ENCODE results near the gene SIK3. TPM values are rescaled to one million over a fixed set of nuclear protein-coding genes. Genes with fewer than 3 reads are reported as not detected.

The SIK3 gene
- 10 to 100 TPM; 26.2 to 77.6 TPM for total RNA-seq

DNA sequence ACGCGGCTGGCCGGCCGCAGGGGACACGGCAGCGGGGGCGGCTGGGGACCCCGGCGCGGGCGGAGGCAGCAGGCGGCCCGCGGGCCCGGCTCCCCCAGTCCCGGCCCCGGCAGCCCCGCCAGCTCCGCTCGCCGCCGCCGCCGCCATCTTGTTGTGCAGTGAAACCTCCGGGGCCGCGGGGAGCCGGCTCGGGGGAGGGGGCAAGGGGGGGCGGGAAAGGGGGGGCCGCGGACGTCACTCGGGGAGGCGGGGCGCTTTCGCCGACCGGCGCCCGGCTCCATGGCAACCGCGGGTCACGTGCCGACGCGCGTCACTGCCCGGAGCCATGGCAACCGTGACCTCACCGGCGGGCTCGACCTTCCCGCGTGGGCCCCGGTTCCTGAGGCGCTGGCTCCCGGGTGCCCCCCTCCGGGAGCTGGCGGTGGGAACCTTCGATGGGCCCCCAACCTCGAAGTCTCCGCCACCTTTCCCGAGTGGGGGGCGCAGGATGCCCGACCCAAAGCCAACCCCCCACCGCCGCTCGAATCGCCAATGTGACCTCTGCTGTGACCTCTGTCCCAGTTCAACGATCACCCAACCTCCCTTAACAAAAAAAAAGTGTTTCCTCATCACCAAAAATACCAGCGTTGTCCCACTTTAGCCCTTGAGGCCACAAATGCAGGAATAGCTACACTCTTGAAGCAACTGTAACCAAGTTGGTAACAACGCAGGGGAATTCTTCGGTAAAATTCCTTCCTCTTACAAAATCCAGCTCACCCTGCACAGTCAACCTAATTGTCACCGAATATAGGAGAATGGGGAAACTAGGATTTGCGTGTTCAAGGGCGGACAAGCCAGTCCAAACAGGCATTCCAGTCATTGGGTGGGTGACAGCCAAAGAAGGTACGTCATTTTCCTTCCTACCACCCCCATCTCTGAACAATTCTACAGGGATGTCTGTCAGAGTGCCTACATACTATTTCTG, at the start of gene SIK3:
Gene SIK3, minus strand, starts transcription at position 160 of the 964 bp plus-strand sequence. Its CDS starts 13 bp downstream, at position 147.
- 1% methylated on average over 64 of the region's 78 CpGs for WGBS
- no peaks in the 10 kb centered on the region for H3K4me1 ChIP-seq (replicated peaks)
- peak within 1 kb of the TSS; percentile 91 to 96 for H3K27ac ChIP-seq
- H3K36me3 ChIP-seq: no peaks in the 10 kb centered on the region
- peak within 1 kb of the TSS; percentile 88 to 97 for H3K4me3 ChIP-seq
- DNase-seq (ENCODE audit: low spot score): peak; percentile 91
- intact Hi-C loops (cut with DNase I): no loop called here
- H3K27me3 ChIP-seq (replicated peaks; ENCODE audit: insufficient read depth): no peaks in the 10 kb centered on the region
- TF ChIP-seq POLR2A (IDR thresholded peaks at IDR 0.05) (peak; percentile 71), POLR2AphosphoS5 (IDR thresholded peaks at IDR 0.05) (peak; percentile 72)
- TF ChIP-seq, protein P1, sequence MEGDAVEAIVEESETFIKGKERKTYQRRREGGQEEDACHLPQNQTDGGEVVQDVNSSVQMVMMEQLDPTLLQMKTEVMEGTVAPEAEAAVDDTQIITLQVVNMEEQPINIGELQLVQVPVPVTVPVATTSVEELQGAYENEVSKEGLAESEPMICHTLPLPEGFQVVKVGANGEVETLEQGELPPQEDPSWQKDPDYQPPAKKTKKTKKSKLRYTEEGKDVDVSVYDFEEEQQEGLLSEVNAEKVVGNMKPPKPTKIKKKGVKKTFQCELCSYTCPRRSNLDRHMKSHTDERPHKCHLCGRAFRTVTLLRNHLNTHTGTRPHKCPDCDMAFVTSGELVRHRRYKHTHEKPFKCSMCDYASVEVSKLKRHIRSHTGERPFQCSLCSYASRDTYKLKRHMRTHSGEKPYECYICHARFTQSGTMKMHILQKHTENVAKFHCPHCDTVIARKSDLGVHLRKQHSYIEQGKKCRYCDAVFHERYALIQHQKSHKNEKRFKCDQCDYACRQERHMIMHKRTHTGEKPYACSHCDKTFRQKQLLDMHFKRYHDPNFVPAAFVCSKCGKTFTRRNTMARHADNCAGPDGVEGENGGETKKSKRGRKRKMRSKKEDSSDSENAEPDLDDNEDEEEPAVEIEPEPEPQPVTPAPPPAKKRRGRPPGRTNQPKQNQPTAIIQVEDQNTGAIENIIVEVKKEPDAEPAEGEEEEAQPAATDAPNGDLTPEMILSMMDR (IDR thresholded peaks at IDR 0.05): peak in 2 of 4 experiments; percentile 8 to 35
- H3K9me3 ChIP-seq: no peaks in the 10 kb centered on the region

DNA sequence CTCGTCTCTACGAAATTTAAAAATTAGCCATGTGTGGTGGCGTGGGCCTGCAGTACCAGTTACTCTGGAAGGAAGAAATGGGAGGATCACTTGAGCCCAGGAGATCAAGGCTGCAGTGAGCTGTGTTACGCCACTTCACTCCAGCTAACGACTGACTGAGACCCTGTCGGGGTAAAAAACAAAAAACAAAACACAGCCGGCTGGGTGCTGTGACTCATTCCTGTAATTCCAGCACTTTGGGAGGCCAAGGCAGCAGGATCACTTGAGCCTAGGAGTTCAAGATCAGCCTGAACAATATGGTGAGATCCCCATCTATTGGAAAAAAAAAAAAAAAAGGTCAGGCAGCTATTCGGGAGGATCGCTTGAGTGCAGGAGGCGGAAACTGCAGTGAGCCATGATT, 48.3 kb upstream of the SIK3 start:
- Histone ChIP-seq H3K27ac (no peak overlapping the region), H3K4me3 (no peak overlapping the region), H3K27me3 (replicated peaks; ENCODE audit: insufficient read depth) (no peaks in the 10 kb centered on the region), H3K36me3 (no peaks in the 10 kb centered on the region), H3K4me1 (replicated peaks) (no peaks in the 10 kb centered on the region), H3K9me3 (no peaks in the 10 kb centered on the region)
- 76% methylated on average over 10 of the region's 10 CpGs for WGBS
- intact Hi-C loops (cut with DNase I): no loop called here
- TF ChIP-seq, protein P1 (IDR thresholded peaks at IDR 0.05): no peak
- no peak for DNase-seq (ENCODE audit: low spot score)

DNA sequence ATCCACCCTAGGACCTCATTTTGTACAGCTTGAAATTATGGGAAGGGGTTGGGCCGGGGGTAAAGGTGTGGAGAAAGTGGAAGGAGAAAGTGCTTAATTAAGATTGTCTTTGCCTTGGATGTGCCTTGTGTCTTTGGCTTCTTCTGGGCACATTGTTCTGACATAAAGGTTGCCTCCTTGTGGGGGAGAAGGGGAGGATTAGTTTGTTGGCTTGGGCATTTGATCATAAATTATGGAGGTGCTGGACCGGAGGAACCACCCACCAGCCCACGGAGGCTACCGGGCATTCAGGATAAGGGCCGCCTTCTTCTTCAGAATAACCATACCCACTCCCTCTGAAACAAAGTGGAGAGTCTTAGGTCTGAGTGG, 47.1 kb upstream of the SIK3 start:
- intact Hi-C loops (cut with DNase I): no loop called here
- peak overlapping the region; percentile 86 to 97 for H3K27ac ChIP-seq
- H3K9me3 ChIP-seq: no peaks in the 10 kb centered on the region
- H3K4me3 ChIP-seq: peak overlapping the region; percentile 94 to 95
- DNase-seq (ENCODE audit: low spot score): peak; percentile 39
- WGBS: 4% methylated on average over 5 of the region's 5 CpGs
- TF ChIP-seq POLR2A (IDR thresholded peaks at IDR 0.05): no peak
- TF ChIP-seq POLR2AphosphoS5 (IDR thresholded peaks at IDR 0.05): peak; percentile 32
- TF ChIP-seq, protein P1 (IDR thresholded peaks at IDR 0.05): peak in 1 of 4 experiments; percentile 21
- no peaks in the 10 kb centered on the region for H3K27me3 ChIP-seq (replicated peaks; ENCODE audit: insufficient read depth)
- H3K4me1 ChIP-seq (replicated peaks): no peaks in the 10 kb centered on the region
- no peaks in the 10 kb centered on the region for H3K36me3 ChIP-seq

DNA sequence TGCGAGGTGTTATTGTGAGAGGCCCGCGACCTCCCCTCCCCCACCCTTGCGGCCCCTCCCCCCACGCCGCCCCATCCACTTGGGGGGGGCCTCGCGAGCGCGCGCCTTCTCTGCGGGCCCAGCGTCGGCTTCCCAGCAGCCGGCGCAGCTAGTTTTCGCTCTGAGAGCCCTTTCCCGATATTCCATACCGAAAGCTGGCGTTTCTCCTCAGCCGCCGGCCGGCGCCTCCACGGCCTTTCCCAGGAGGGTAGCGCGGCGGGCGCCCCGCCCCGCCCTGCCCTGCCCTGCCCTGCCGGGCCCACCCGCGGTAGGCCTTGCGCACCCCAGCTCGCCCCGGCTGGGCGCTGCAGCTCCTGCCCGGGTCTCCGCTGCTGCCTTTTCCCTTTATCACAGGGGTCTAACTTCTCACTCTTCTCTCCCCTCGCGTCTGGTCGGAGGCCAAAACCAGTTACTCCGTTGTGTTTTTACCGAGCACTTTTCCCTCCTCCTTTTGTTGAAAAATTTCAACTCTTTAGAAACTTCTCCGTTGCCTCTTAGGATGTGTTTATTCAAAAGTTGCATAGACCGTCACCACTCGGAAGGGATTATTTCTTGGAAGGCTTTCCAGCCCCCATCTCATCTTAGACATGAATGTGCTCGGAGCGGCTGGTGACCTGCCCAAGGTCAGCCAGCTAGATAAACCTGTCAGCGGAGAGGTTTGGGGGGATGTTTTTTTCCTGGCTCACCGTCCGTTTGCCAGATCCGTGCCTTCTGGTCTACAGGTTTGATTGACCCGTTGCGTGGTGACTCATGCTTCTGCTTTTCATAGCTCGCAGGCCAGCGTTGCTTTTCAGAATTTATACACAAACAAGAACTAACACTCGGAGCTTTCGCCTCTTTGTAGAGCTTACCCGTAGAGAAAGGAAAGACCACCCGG, 46.5 kb upstream of the SIK3 start:
- Histone ChIP-seq H3K4me1 (replicated peaks) (no peaks in the 10 kb centered on the region), H3K27ac (peak overlapping the region; percentile 86 to 97), H3K36me3 (no peaks in the 10 kb centered on the region), H3K27me3 (replicated peaks; ENCODE audit: insufficient read depth) (no peaks in the 10 kb centered on the region), H3K4me3 (peak overlapping the region; percentile 94 to 95), H3K9me3 (no peaks in the 10 kb centered on the region)
- DNase-seq (ENCODE audit: low spot score): peak; percentile 44
- TF ChIP-seq POLR2AphosphoS5 (IDR thresholded peaks at IDR 0.05) (no peak), POLR2A (IDR thresholded peaks at IDR 0.05) (no peak)
- TF ChIP-seq, protein P1 (IDR thresholded peaks at IDR 0.05): no peak
- intact Hi-C loops (cut with DNase I): loop anchor here (5.0 kb wide), 2 partner anchors 33 to 88 kb away; partner anchors contain the start of genes PCSK7, RNF214 and SIDT2
- WGBS: under 1% methylated on average over 58 of the region's 62 CpGs

All from prostate gland (tissue), 2 donors.